NCI-H2227 treated with DMSO at 0.1 percent for 48 hours (cell line): ENCODE measurements around the gene ZBTB16.
A peak's percentile ranks its signal among the peaks of the same experiment; 100 is the strongest.

Experiments
- DNase-seq: peaks from one replicate; lab custom pipeline; 2025; lab: John Stamatoyannopoulos, UW

ZBTB16 gene

GRCh38 chr11:114130629-114131277 is 71.2 kb downstream of the ZBTB16 start:
- peak; percentile 25 for DNase-seq

DNA sequence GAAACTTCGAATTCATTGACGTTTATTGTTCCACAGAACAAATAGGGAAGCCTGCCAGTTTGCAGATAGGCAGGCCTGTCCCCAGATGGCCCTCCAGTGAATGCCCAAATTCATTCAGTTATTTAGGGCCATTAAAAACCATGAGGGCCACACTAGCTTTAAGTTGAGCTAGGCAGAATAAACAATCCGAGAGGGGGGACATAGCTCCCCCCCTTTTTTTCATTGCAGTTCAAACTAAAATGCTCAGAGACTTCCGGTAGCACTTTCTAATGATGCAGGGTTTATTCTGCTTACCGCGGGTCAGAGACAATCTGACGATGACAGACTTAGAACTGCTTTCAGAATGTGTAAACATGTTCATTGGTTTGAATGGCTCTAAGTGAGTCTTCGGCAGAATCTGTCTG is 72.0 kb downstream of the ZBTB16 start:
- no peak for DNase-seq

DNA sequence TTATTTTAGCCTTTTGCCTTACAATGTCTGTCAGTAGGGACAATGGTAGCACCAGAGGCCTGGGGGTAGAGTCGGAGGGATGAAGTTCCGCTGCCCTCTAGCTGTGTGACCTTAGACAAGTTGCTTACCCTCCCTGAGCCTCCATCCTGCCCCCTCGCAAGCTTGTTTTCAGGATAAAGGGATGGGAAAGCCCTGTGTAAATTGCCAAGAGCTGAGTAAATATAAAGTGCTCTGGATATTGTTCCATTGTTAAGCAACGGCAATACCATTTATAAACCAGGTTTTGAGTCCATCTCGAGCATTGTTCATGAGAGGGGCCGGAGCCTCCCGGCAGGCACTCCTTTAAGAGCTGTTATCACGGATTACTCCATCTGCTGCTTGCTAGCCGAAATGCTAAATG is 72.9 kb downstream of the ZBTB16 start:
- DNase-seq = no peak

GRCh38 chr11:114132944-114133394 is 73.5 kb downstream of the ZBTB16 start:
- no peak for DNase-seq

DNA sequence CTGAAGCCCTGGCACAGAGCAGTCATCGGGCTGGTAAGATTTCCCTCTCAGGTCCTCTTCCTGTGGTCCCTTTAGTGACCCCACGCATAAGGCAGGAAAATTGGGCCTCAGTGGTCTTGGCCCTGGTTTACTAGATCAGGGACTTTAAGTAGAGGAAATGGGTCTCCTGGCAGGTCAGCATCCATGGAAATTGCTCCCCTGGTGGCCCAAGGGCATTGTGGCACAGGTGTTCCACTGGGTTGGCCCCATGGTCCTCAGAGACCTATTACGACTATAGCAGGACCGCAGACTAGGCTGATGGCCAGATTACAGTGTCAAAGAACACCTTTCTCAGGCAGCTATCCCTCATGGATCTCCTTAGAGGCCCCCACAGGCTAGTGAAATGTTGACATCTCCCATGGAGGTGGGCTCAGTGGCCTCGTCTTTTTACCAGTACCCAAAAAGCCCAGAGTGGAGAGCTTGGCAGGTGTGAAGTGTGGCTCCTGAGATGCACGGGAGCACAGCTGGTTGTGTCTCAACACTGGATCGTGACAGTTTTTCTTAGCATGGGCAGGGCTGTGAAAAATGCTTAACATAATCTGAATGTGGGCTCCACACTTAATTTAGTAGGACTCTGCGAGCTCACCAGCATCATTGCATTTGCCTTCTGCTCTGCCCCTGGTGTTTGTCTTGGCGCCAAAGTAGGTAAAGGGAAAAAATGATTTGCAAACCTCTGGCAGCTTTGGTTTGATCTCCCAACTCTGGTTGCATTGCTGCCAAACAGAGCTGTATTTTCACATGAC is 74.2 kb downstream of the ZBTB16 start:
- DNase-seq = no peak

GRCh38 chr11:114134870-114135269 is 75.4 kb downstream of the ZBTB16 start:
- DNase-seq = no peak

- DNase-seq = no peak
Measured at GRCh38 chr11:114135737-114136151, 76.2 kb downstream of the ZBTB16 start.

DNA sequence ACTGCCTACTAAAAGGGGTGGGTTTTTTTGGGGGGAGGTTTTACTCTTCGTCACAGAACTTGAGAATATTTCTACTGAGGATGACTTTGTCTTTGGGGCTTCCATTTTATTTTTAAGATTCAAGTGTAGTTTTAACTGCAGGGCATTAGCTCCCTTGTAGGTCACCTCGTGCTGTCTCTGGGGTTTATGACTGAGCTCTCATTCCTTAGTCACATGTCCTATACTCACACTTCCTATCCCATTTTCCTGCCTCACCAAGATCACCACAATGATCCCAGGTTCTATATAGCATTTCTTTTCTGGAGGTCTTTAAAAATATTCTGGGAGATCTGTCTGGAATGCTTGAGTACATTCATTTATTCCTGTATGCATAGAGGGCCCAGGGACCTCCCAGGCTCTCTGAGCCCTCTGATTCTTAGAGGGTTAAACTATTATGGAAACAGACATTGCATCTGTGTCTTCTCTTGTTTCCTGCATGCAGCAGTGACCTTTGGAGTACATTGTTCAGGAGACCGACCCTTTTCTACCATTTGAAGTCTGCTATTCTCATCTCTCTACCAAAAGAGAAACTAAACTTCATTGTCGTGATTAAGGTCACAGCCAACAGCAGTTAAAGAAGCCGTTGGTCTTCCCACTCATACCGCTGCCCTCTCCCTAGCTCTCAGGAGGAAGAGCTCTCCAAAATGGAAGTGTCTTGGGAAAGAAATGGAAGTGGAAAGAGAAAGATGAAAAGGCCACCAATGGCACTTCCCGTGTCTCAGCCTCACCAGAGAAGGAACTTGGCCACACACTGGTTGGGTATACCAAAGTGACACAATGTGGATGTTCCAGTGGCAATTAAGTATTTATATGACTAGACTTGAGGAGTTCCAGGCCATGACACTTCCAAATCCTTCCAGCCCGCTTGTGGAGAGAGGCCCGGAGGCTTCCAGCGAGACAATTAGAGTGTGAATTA is 77.5 kb downstream of the ZBTB16 start:
- DNase-seq = no peak

DNA sequence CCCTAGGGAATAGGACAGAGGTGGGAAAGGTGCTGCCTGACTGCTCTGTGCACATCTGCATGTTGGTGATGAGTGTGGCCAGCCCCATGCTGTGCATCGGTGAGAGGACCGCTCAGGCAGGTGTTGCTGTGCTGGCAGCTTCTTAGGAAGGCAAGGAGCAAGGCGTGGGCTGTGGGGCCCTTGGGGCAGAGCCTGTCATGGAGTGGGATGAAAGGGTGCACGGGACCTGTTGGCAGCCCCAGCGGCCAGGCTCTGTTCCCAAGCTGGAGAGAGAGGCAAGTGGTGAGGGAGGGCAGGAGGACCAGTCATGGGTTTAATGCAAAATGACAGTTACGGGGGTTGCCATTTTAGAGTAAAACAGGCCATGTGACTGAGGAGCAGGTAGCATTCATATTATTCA is 78.3 kb downstream of the ZBTB16 start:
- DNase-seq = no peak

DNA sequence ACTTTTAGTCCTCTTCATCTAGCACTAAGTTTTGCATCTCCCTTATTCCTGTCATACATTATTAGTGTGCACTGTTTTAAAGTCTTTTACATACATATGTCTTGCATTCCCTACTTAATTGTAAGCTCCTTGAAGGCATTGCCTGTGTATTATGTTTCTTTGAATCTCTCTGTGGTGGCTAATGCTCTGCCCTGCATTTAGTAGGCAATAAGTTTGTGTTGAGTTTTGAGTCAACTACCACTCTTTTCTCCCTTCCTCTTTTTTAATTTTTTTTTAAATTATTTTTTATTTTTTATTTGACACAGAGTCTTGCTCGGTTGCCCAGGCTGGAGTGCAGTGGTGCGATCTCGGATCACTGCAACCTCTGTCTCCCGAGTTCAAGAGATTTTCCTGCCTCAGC is 78.9 kb downstream of the ZBTB16 start:
- DNase-seq = no peak

- no peak for DNase-seq
Measured at GRCh38 chr11:114140826-114141225, 81.3 kb downstream of the ZBTB16 start.

- peak; percentile 89 for DNase-seq
Measured at GRCh38 chr11:114141863-114142580, 82.5 kb downstream of the ZBTB16 start.

GRCh38 chr11:114142707-114143106 is 83.2 kb downstream of the ZBTB16 start:
- no peak for DNase-seq

GRCh38 chr11:114145166-114145775 is 85.8 kb downstream of the ZBTB16 start:
- no peak for DNase-seq

DNA sequence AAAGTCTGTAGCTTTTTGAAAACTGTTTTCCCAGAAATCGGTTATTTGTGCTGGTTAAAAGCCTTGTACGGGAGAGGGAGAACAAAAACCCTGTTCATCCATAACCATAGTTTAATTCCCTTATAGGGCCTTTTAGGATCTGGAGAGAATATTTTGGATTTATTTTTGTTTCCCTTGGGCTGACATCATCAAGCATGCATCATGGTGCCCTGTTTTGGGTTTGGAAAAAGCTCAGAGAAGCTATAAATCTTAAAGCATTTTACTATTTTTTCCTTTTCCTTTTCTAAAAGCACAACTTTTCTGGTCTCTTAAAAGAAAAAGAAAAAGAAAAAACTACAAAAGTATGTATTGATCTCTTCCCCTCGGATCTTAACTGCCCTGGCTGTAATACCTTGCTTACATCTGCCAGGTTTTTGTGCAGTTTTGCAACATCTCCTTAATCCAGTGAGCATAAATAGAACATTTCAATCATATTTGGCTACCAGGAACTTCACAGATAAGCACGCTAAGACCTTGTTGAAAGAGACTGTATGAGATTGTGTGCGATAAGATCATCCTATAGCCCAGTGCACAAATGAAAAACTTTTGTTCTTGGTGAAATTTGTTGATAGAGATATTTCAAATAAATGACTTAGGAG is 88.0 kb downstream of the ZBTB16 start:
- no peak for DNase-seq

DNA sequence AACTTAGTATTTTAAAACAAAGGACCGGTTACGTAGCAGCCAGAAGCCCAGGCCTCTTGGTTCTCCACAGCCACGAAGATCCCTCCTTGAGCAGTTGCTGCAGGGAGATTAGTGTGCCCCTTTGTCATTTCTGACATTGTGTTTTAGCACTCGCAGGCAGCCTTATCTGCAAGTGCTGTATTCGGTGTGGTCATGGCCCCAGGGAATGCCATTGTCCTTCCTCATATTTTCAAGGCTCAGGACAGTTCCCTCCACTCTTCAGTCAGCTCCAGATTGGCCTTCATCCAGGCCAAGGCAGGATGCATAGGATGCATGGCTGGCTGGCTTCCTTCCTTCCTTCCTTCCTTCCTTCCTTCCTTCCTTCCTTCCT is 88.5 kb downstream of the ZBTB16 start:
- DNase-seq = no peak

- no peak for DNase-seq
Measured at GRCh38 chr11:114149689-114150407, 90.3 kb downstream of the ZBTB16 start.

- DNase-seq = no peak
Measured at GRCh38 chr11:114150671-114151070, 91.2 kb downstream of the ZBTB16 start.

- no peak for DNase-seq
Measured at GRCh38 chr11:114151631-114152030, 92.1 kb downstream of the ZBTB16 start.

DNA sequence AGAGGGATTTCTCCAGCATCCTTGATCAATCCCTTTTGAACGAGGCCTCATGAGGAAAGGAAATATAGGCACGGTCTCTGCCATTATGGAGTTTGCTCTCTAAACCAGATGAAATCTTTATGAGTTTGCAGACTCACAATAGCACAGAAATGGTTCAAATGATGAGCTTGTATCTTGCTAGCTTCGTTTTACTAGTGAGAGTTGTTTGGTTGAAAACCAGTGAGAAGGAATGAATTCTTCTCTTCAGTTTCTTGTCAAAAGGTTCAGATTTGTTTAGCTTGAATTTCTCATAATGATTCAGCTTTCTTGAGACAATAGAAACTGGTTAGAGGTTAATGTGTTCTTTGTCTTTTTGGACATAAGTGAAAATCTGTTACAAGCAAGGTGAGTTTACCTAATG is 92.7 kb downstream of the ZBTB16 start:
- no peak for DNase-seq
